ENCODE data around the gene PNO1.
A peak's percentile ranks its signal among the peaks of the same experiment; 100 is the strongest.

- TF ChIP-seq POLR2A (IDR thresholded peaks at IDR 0.05) (no peak), CTCF (IDR thresholded peaks at IDR 0.05 in 4 of 5, conservative IDR thresholded peaks at IDR 0.05 in 1 of 5) (peak; percentile 86 to 95 (median 89))
Observed at GRCh38 chr2:68121873-68122679, 35.6 kb upstream of the PNO1 start.
